ENCODE results near the gene DLG2. TPM values are rescaled to one million over a fixed set of nuclear protein-coding genes. Genes with fewer than 3 reads are reported as not detected.

DLG2 gene
- total RNA-seq, 1 donor from 2014 or later: 2.1 TPM

GRCh38 chr11:85132851-85133585 lies 494.1 kb downstream of the DLG2 start:
- no peak overlapping the region for H3K4me3 Mint-ChIP-seq
- peaks cover 16% of the 10 kb centered on the region for H3K4me1 Mint-ChIP-seq
- no peak for TF ChIP-seq CTCF (conservative IDR thresholded peaks at IDR 0.05)
- no peaks in the 10 kb centered on the region for H3K36me3 Mint-ChIP-seq (ENCODE audit: low read depth)
- no peak overlapping the region for H3K27ac Mint-ChIP-seq (ENCODE audit: unreplicated experiment)
- H3K9me3 Mint-ChIP-seq: no peaks in the 10 kb centered on the region
- no peak for DNase-seq (ENCODE audit: low read depth, low spot score)
- no peaks in the 10 kb centered on the region for H3K27me3 Mint-ChIP-seq (ENCODE audit: low read depth)

GRCh38 chr11:85127349-85127748 lies 499.8 kb downstream of the DLG2 start:
- H3K4me3 Mint-ChIP-seq: no peak overlapping the region
- H3K36me3 Mint-ChIP-seq (ENCODE audit: low read depth): no peaks in the 10 kb centered on the region
- no peaks in the 10 kb centered on the region for H3K27me3 Mint-ChIP-seq (ENCODE audit: low read depth)
- H3K27ac Mint-ChIP-seq (ENCODE audit: unreplicated experiment): no peak overlapping the region
- no peaks in the 10 kb centered on the region for H3K9me3 Mint-ChIP-seq
- DNase-seq (ENCODE audit: low read depth, low spot score): no peak
- H3K4me1 Mint-ChIP-seq: peaks cover 2% of the 10 kb centered on the region
- TF ChIP-seq CTCF (conservative IDR thresholded peaks at IDR 0.05): no peak

- no peaks in the 10 kb centered on the region for H3K27me3 Mint-ChIP-seq (ENCODE audit: low read depth)
- no peak for DNase-seq (ENCODE audit: low read depth, low spot score)
- TF ChIP-seq CTCF (conservative IDR thresholded peaks at IDR 0.05): no peak
- no peaks in the 10 kb centered on the region for H3K9me3 Mint-ChIP-seq
- no peak overlapping the region for H3K27ac Mint-ChIP-seq (ENCODE audit: unreplicated experiment)
- H3K4me1 Mint-ChIP-seq: no peaks in the 10 kb centered on the region
- no peaks in the 10 kb centered on the region for H3K36me3 Mint-ChIP-seq (ENCODE audit: low read depth)
- H3K4me3 Mint-ChIP-seq: no peak overlapping the region
Observed at GRCh38 chr11:85123752-85124231, 503.4 kb downstream of the DLG2 start.

DNA sequence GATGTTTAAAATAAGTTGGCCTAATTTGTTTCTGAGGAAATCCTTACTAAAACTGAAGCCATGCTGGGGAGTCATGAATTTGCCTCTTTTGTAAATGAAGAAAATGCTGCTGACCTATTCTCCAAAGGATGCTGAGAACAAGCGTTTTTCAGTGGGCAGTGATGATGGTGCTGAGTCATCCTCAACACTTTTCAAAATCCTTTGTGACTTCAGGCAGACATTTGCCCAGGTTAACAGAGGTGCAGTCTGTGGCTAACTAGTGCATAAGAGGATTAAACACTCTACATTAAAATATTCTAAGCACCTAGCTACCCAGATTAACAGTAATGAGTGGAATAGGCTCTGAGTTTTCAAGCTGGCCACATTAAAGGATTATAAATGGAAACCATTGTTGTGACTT lies 509.0 kb downstream of the DLG2 start:
- no peak for TF ChIP-seq CTCF (conservative IDR thresholded peaks at IDR 0.05)
- no peaks in the 10 kb centered on the region for H3K36me3 Mint-ChIP-seq (ENCODE audit: low read depth)
- H3K27ac Mint-ChIP-seq (ENCODE audit: unreplicated experiment): no peak overlapping the region
- no peak for DNase-seq (ENCODE audit: low read depth, low spot score)
- H3K4me3 Mint-ChIP-seq: no peak overlapping the region
- H3K4me1 Mint-ChIP-seq: peaks cover 11% of the 10 kb centered on the region
- H3K27me3 Mint-ChIP-seq (ENCODE audit: low read depth): no peaks in the 10 kb centered on the region
- no peaks in the 10 kb centered on the region for H3K9me3 Mint-ChIP-seq

GRCh38 chr11:85115798-85116197 lies 511.3 kb downstream of the DLG2 start:
- no peak for DNase-seq (ENCODE audit: low read depth, low spot score)
- Mint-ChIP-seq H3K9me3 (no peaks in the 10 kb centered on the region), H3K27ac (ENCODE audit: unreplicated experiment) (no peak overlapping the region), H3K27me3 (ENCODE audit: low read depth) (no peaks in the 10 kb centered on the region), H3K4me1 (peaks cover 11% of the 10 kb centered on the region), H3K36me3 (ENCODE audit: low read depth) (no peaks in the 10 kb centered on the region), H3K4me3 (no peak overlapping the region)
- TF ChIP-seq CTCF (conservative IDR thresholded peaks at IDR 0.05): no peak
